Measurements from ENCODE around the gene EFR3B. TPM values are rescaled to one million over a fixed set of nuclear protein-coding genes. Genes with fewer than 3 reads are reported as not detected.

The EFR3B gene
- total and polyA plus RNA-seq, 4 donors: 0.68 to 6.1 (median 3.6) TPM

DNA sequence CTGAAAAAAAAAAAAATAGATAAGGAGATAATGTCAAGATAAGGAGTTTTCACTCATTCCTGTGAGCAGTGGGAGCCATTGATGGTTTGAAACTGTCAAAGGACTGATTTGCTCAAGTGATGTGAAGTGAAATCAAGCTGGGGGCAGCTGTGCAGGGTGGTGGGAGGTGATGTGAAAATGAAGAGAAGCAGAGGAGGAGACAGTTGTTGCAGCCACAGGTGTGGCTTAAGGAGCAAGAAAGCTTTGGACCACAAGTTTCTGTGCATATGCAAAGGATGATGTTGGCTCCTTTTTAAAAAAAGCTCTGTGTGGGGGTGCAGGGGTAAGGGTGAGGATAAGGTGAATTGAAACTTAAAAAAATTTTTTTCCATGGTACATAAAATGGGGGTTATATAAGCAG lies 8.3 kb downstream of the EFR3B start:
- H3K4me1 ChIP-seq (ENCODE audit: control insufficient read depth in 5 of 5, insufficient read depth in 5 of 5, low read length in 5 of 5): peaks cover 0 to 3% (median 0%) of the 10 kb centered on the region in 5 donors
- DNase-seq (no peak), ATAC-seq (ENCODE audit: insufficient read depth, low FRiP score) (no peak)
- no peak for TF ChIP-seq CTCF (IDR thresholded peaks at IDR 0.05; ENCODE audit: control extremely low read depth, extremely low read depth)
- H3K9me3 ChIP-seq (ENCODE audit: control insufficient read depth in 4 of 4, insufficient read depth in 3 of 4, low read length in 3 of 4): no peaks in the 10 kb centered on the region
- no peaks in the 10 kb centered on the region for H3K27me3 ChIP-seq (ENCODE audit: control insufficient read depth in 3 of 3, insufficient read depth in 3 of 3, low read length in 2 of 3)
- H3K4me3 ChIP-seq: no peak overlapping the region
- no peaks in the 10 kb centered on the region for H3K36me3 ChIP-seq (ENCODE audit: control insufficient read depth in 4 of 4, insufficient read depth in 4 of 4, low read length in 4 of 4)
- H3K27ac ChIP-seq (ENCODE audit: low read depth in 1 of 2, low read length in 1 of 2): no peak overlapping the region
- H3K9ac ChIP-seq (ENCODE audit: insufficient read depth in 1 of 2, low read length in 2 of 2): no peak overlapping the region

DNA sequence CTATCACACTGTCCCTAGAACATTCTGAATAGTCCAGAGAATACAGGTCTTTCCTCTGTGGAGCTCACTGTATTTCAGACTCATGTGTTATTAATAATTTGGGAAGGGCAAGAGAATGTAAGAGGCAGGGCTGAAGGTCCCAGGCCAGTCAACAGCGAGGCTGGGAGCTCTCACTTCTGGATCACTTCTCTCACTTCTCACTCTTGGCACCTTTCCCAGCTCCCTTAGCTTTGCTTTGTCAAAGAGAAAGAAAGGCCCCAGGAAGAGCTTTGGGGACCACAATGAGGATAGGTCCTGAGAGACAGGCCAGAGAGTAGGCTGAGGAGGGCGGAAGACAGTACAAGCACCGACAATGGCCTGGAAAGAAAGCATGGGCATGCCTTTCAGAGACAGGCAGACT lies 11.2 kb downstream of the EFR3B start:
- Histone ChIP-seq H3K36me3 (ENCODE audit: control insufficient read depth in 4 of 4, insufficient read depth in 4 of 4, low read length in 4 of 4) (no peaks in the 10 kb centered on the region), H3K9me3 (ENCODE audit: control insufficient read depth in 4 of 4, insufficient read depth in 3 of 4, low read length in 3 of 4) (no peaks in the 10 kb centered on the region), H3K4me1 (ENCODE audit: control insufficient read depth in 5 of 5, insufficient read depth in 5 of 5, low read length in 5 of 5) (peaks cover 0 to 3% (median 0%) of the 10 kb centered on the region in 5 donors), H3K27me3 (ENCODE audit: control insufficient read depth in 3 of 3, insufficient read depth in 3 of 3, low read length in 2 of 3) (no peaks in the 10 kb centered on the region), H3K9ac (ENCODE audit: insufficient read depth in 1 of 2, low read length in 2 of 2) (no peak overlapping the region), H3K4me3 (no peak overlapping the region), H3K27ac (ENCODE audit: low read depth in 1 of 2, low read length in 1 of 2) (no peak overlapping the region)
- DNase-seq (peak in 2 of 3 donors; percentile 38 to 63), ATAC-seq (ENCODE audit: insufficient read depth, low FRiP score) (no peak)
- WGBS, 2 donors: 84 to 90% methylated on average over 3 of the region's 3 CpGs
- TF ChIP-seq CTCF (IDR thresholded peaks at IDR 0.05; ENCODE audit: control extremely low read depth, extremely low read depth): no peak

GRCh38 chr2:25054720-25055119 lies 12.8 kb downstream of the EFR3B start:
- no peaks in the 10 kb centered on the region for H3K9me3 ChIP-seq (ENCODE audit: control insufficient read depth in 4 of 4, insufficient read depth in 3 of 4, low read length in 3 of 4)
- no peak for TF ChIP-seq CTCF (IDR thresholded peaks at IDR 0.05; ENCODE audit: control extremely low read depth, extremely low read depth)
- peaks cover 0 to 3% (median 0%) of the 10 kb centered on the region in 5 donors for H3K4me1 ChIP-seq (ENCODE audit: control insufficient read depth in 5 of 5, insufficient read depth in 5 of 5, low read length in 5 of 5)
- no peak overlapping the region for H3K9ac ChIP-seq (ENCODE audit: insufficient read depth in 1 of 2, low read length in 2 of 2)
- ATAC-seq (ENCODE audit: insufficient read depth, low FRiP score): no peak
- H3K36me3 ChIP-seq (ENCODE audit: control insufficient read depth in 4 of 4, insufficient read depth in 4 of 4, low read length in 4 of 4): no peaks in the 10 kb centered on the region
- 63 to 76% methylated on average over 4 of the region's 4 CpGs for WGBS, 2 donors
- H3K27me3 ChIP-seq (ENCODE audit: control insufficient read depth in 3 of 3, insufficient read depth in 3 of 3, low read length in 2 of 3): no peaks in the 10 kb centered on the region
- no peak for DNase-seq
- no peak overlapping the region for H3K27ac ChIP-seq (ENCODE audit: low read depth in 1 of 2, low read length in 1 of 2)
- H3K4me3 ChIP-seq: no peak overlapping the region

DNA sequence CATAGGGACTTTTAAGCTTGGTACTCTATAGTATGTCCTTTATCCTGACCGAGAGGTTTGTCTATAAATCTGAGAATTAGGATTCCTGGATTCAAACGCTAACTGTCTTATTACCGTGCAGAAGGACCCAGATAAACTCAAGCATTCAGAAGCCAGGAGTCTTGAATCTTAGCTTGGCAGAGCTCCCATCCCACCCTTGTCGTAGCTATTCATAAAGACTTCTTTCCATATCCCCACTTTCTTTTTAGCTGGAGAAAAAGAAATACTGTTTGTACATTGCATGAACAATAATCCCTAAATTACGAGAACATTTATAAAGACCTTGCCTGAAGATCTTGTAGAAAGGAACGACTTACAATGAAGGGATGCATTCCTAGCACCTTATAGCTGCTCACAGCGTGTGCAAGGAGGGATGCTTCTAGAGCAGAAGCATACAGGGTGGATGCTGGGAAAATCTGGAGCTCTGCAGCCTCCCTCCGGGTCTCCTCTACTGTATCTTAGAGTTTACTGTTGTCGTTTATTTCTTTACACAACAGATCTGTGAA lies 13.6 kb downstream of the EFR3B start:
- no peak for ATAC-seq (ENCODE audit: insufficient read depth, low FRiP score)

More for the DNA sequence above, 13.6 kb downstream of the EFR3B start:
- no peak for DNase-seq
- WGBS, 2 donors: 91 to 94% methylated on average over 9 of the region's 9 CpGs
- TF ChIP-seq CTCF (IDR thresholded peaks at IDR 0.05; ENCODE audit: control extremely low read depth, extremely low read depth): no peak
- no peak overlapping the region for H3K9ac ChIP-seq (ENCODE audit: insufficient read depth in 1 of 2, low read length in 2 of 2)
- H3K9me3 ChIP-seq (ENCODE audit: control insufficient read depth in 4 of 4, insufficient read depth in 3 of 4, low read length in 3 of 4): no peaks in the 10 kb centered on the region
- H3K4me3 ChIP-seq: no peak overlapping the region
- peaks cover 0 to 3% (median 0%) of the 10 kb centered on the region in 5 donors for H3K4me1 ChIP-seq (ENCODE audit: control insufficient read depth in 5 of 5, insufficient read depth in 5 of 5, low read length in 5 of 5)
- no peaks in the 10 kb centered on the region for H3K36me3 ChIP-seq (ENCODE audit: control insufficient read depth in 4 of 4, insufficient read depth in 4 of 4, low read length in 4 of 4)
- no peaks in the 10 kb centered on the region for H3K27me3 ChIP-seq (ENCODE audit: control insufficient read depth in 3 of 3, insufficient read depth in 3 of 3, low read length in 2 of 3)
- H3K27ac ChIP-seq (ENCODE audit: low read depth in 1 of 2, low read length in 1 of 2): no peak overlapping the region
